Keratinocyte (primary cell): ENCODE measurements around the gene CUX1. TPM values are rescaled to one million over a fixed set of nuclear protein-coding genes. Genes with fewer than 3 reads are reported as not detected.

Experiments used
- DNase-seq: peaks from one replicate; pipeline ENCODE4 v3.0.0-alpha.2; 2011; ENCODE audit warnings: low read depth, missing footprints, low spot score
- FAIRE-seq: peaks from 2 replicates; lab custom pipeline; 2011; peaks lifted over from hg19 to GRCh38; lab: Jason Lieb, UNC
- H2AFZ ChIP-seq: 2 replicates; pipeline ENCODE4 v1.6.0; 2012; ENCODE audit warnings: low read length, control low read depth, inconsistent platforms; ENCODE audit not compliant: control insufficient read depth
- H3K27ac ChIP-seq: 2 replicates; pipeline ENCODE4 v1.5.1; 2011; ENCODE audit warnings: low read length; ENCODE audit not compliant: control insufficient read depth, insufficient read depth
- H3K27me3 ChIP-seq: 3 replicates; pipeline ENCODE4 v1.6.0; 2011; ENCODE audit warnings: low read length; ENCODE audit not compliant: control insufficient read depth, insufficient read depth; ENCODE audit errors: extremely low read depth
- H3K36me3 ChIP-seq, 2 experiments: 2 replicates in 1 of 2; 3 replicates in 1 of 2; pipeline ENCODE4 v1.5.1; 2011; ENCODE audit warnings: low read length in 2 of 2, mild to moderate bottlenecking in 1 of 2; ENCODE audit not compliant: control insufficient read depth in 2 of 2, insufficient read depth in 2 of 2; ENCODE audit errors: extremely low read depth in 1 of 2
- H3K4me1 ChIP-seq: 3 replicates; pipeline ENCODE4 v1.5.1; 2011; ENCODE audit warnings: low read length; ENCODE audit not compliant: control insufficient read depth, insufficient read depth; ENCODE audit errors: extremely low read depth
- H3K4me2 ChIP-seq: 3 replicates; pipeline ENCODE4 v1.6.0; 2011; ENCODE audit warnings: low read depth, low read length; ENCODE audit not compliant: control insufficient read depth, insufficient read depth; ENCODE audit errors: extremely low read depth
- H3K4me3 ChIP-seq, 3 experiments: fragments of 200-600 bp in 1 of 3; sonication (generic) in 1 of 3; 2 replicates in 2 of 3; 3 replicates in 1 of 3; pipeline ENCODE4 v1.5.1; 2011 to 2016; ENCODE audit warnings: low read length in 3 of 3, mild to moderate bottlenecking in 3 of 3, control low read depth in 2 of 3, inconsistent platforms in 1 of 3, low read depth in 1 of 3, mixed read lengths in 1 of 3, mixed run types in 1 of 3, moderate library complexity in 1 of 3; ENCODE audit not compliant: control insufficient read depth in 2 of 3, insufficient read depth in 2 of 3; ENCODE audit errors: extremely low read depth in 1 of 3
- H3K79me2 ChIP-seq: 2 replicates; pipeline ENCODE4 v1.6.0; 2012; ENCODE audit warnings: low read length; ENCODE audit not compliant: control insufficient read depth, insufficient read depth
- H3K9ac ChIP-seq: 3 replicates; pipeline ENCODE4 v1.6.0; 2011; ENCODE audit warnings: low read length; ENCODE audit not compliant: control insufficient read depth, insufficient read depth; ENCODE audit errors: extremely low read depth
- H3K9me1 ChIP-seq: 3 replicates; pipeline ENCODE4 v1.6.0; 2011; ENCODE audit warnings: low read length; ENCODE audit not compliant: control insufficient read depth, insufficient read depth; ENCODE audit errors: extremely low read depth
- H3K9me3 ChIP-seq: 2 replicates; pipeline ENCODE4 v1.5.1; 2012; ENCODE audit warnings: low read depth, low read length; ENCODE audit not compliant: control insufficient read depth
- H4K20me1 ChIP-seq: 3 replicates; pipeline ENCODE4 v1.6.0; 2011; ENCODE audit warnings: low read length; ENCODE audit not compliant: control insufficient read depth, insufficient read depth; ENCODE audit errors: extremely low read depth
- CTCF ChIP-seq, 3 experiments: IDR thresholded peaks in 1 of 3; conservative IDR thresholded peaks in 1 of 3; optimal IDR thresholded peaks in 1 of 3; 2 replicates in 2 of 3; 3 replicates in 1 of 3; pipeline versions ENCODE3 to v1.5.1; 2011; ENCODE audit warnings: low read length in 3 of 3, mild to moderate bottlenecking in 3 of 3, moderate library complexity in 2 of 3, control low read depth in 1 of 3, inconsistent platforms in 1 of 3; ENCODE audit not compliant: insufficient read depth in 2 of 3; ENCODE audit errors: extremely low read depth in 1 of 3
- EZH2 ChIP-seq: IDR thresholded peaks from one replicate; pipeline ENCODE4 v1.6.1; 2012; ENCODE audit warnings: inconsistent platforms, mild to moderate bottlenecking, low read length, moderate library complexity
- dilution Hi-C: fragments of 300-500 bp; cut with MboI; formaldehyde crosslinking; loops from one replicate; pipeline ENCODE4 v1.7.0; 2020; ENCODE audit warnings: low sequenced_read_pairs; ENCODE audit not compliant: extremely low pct_ligation_motif_present
- polyA plus RNA-seq, 5 experiments: library from polyadenylated mRNA; depleted of rRNA in 3 of 5; stranded (reverse) in 3 of 5; stranded (forward) in 1 of 5; unstranded in 1 of 5; fragments of >200 nt; gene quantifications; 1 replicate in 1 of 5; 2 replicates in 3 of 5; 3 replicates in 1 of 5; pipeline versions ENCODE4 v1.2.1 to v1.2.3, GENCODE V29; 2011 to 2012; ENCODE audit warnings: missing spikeins in 2 of 5, low read depth in 1 of 5, low replicate concordance in 1 of 5

The CUX1 gene
- polyA plus RNA-seq, 1 donor (not counting 4 experiments of a cell fraction or from before 2014, with no cell fraction given), result 18.3 TPM

GRCh38 chr7:102061354-102061945 lies 244.0 kb downstream of the CUX1 start:
- no peaks in the 10 kb centered on the region for H3K27me3 ChIP-seq
- peaks cover 2% of the 10 kb centered on the region for H3K9me1 ChIP-seq
- no peaks in the 10 kb centered on the region for H3K36me3 ChIP-seq
- FAIRE-seq (no peak), DNase-seq (no peak)
- no peaks in the 10 kb centered on the region for H4K20me1 ChIP-seq
- no peaks in the 10 kb centered on the region for H3K79me2 ChIP-seq
- H3K4me3 ChIP-seq, result no peak overlapping the region
- no peak for TF ChIP-seq CTCF (optimal IDR thresholded peaks at IDR 0.05 in 1 of 3, IDR thresholded peaks at IDR 0.05 in 1 of 3, conservative IDR thresholded peaks at IDR 0.05 in 1 of 3; ENCODE audit: extremely low read depth in 1 of 3, insufficient read depth in 2 of 3, low read length in 3 of 3)
- TF ChIP-seq EZH2, result no peak
- dilution Hi-C loops, result no loop called here
- H3K4me2 ChIP-seq, result no peak overlapping the region
- no peaks in the 10 kb centered on the region for H3K9me3 ChIP-seq
- no peak overlapping the region for H3K27ac ChIP-seq
- H3K4me1 ChIP-seq, result peaks cover 18% of the 10 kb centered on the region
- H3K9ac ChIP-seq, result no peak overlapping the region
- no peak overlapping the region for H2AFZ ChIP-seq

- FAIRE-seq (no peak), DNase-seq (no peak)
- no peak for TF ChIP-seq CTCF (optimal IDR thresholded peaks at IDR 0.05 in 1 of 3, IDR thresholded peaks at IDR 0.05 in 1 of 3, conservative IDR thresholded peaks at IDR 0.05 in 1 of 3; ENCODE audit: extremely low read depth in 1 of 3, insufficient read depth in 2 of 3, low read length in 3 of 3)
- TF ChIP-seq EZH2, result no peak
- dilution Hi-C loops, result no loop called here
- H3K4me1 ChIP-seq, result peaks cover 18% of the 10 kb centered on the region
- no peaks in the 10 kb centered on the region for H3K36me3 ChIP-seq
- H3K9me1 ChIP-seq, result peaks cover 2% of the 10 kb centered on the region
- H3K9ac ChIP-seq, result no peak overlapping the region
- no peak overlapping the region for H2AFZ ChIP-seq
- no peaks in the 10 kb centered on the region for H3K79me2 ChIP-seq
- no peaks in the 10 kb centered on the region for H4K20me1 ChIP-seq
- H3K27ac ChIP-seq, result no peak overlapping the region
- H3K9me3 ChIP-seq, result no peaks in the 10 kb centered on the region
- no peaks in the 10 kb centered on the region for H3K27me3 ChIP-seq
- H3K4me2 ChIP-seq, result no peak overlapping the region
- H3K4me3 ChIP-seq, result no peak overlapping the region
Observed at GRCh38 chr7:102061981-102062390, 244.6 kb downstream of the CUX1 start.
